LNCaP clone FGC (cell line): ENCODE measurements around the gene CAST.

Source experiments
- DNase-seq: peaks from one replicate; pipeline ENCODE4 v3.0.0-alpha.2; 2011; ENCODE audit warnings: low read depth
- H3K4me3 ChIP-seq: 2 replicates; pipeline ENCODE4 v1.5.1; 2011; ENCODE audit warnings: mild to moderate bottlenecking, low read depth, low read length, control low read depth
- TF ChIP-seq, protein P1 (sequence below): IDR thresholded peaks from 2 replicates; pipeline ENCODE4 v1.5.1; 2012; ENCODE audit warnings: mild to moderate bottlenecking; ENCODE audit not compliant: control insufficient read depth, insufficient read depth; ENCODE audit errors: extremely low read depth

CAST gene

DNA sequence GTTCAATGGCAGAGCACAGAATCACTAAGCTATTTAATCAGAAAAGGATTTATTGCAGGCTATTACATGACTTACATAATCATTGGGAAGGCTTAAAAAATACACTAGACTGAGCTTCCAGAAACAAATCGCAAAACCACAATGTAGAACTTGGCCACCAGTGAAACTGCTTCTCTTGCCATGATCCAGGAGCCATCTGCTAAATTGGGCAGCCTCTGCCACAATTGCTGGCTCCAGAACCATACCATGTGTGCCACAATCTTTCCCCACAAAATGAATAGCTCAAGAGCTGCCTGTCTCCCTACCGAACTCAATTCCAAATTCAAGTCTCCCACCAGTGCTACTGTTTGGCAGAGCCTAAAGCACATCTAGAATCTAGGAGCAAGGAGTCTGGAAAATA is 155.3 kb downstream of the CAST start:
- no peak for DNase-seq
- H3K4me3 ChIP-seq: no peak overlapping the region
- TF ChIP-seq, protein P1, sequence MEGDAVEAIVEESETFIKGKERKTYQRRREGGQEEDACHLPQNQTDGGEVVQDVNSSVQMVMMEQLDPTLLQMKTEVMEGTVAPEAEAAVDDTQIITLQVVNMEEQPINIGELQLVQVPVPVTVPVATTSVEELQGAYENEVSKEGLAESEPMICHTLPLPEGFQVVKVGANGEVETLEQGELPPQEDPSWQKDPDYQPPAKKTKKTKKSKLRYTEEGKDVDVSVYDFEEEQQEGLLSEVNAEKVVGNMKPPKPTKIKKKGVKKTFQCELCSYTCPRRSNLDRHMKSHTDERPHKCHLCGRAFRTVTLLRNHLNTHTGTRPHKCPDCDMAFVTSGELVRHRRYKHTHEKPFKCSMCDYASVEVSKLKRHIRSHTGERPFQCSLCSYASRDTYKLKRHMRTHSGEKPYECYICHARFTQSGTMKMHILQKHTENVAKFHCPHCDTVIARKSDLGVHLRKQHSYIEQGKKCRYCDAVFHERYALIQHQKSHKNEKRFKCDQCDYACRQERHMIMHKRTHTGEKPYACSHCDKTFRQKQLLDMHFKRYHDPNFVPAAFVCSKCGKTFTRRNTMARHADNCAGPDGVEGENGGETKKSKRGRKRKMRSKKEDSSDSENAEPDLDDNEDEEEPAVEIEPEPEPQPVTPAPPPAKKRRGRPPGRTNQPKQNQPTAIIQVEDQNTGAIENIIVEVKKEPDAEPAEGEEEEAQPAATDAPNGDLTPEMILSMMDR: no peak

DNA sequence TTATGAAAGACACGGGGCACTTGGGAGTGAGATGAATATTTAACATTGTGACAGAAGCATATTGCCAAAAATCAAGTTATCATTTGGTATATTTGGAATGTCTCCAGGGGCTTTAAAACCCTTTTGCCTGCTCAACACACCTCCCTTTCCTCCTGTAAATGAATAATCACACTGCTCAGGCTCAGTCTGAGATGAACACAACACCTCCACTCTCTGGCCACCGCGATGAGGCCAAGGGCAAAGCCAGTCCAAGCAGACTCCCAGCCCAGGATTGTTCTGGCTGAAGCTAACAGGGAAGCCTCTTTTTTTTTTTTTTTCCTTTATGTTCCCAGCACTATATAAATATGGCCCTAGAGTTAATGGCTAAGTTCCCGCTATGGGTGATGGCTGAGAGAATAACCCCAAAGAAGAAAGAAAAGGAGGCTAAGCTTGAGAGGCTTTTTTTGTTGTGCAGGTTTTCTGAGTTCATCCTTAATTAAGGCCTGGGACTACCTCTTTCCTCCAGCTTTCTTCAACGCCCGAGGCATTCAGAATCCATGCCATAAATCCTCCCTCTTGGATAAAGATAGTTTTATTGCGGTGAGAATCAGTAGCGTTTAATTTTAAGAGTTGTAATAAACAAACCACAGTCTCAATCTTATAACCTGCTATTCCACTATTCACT is 156.1 kb downstream of the CAST start:
- no peak for DNase-seq
- no peak overlapping the region for H3K4me3 ChIP-seq

DNA sequence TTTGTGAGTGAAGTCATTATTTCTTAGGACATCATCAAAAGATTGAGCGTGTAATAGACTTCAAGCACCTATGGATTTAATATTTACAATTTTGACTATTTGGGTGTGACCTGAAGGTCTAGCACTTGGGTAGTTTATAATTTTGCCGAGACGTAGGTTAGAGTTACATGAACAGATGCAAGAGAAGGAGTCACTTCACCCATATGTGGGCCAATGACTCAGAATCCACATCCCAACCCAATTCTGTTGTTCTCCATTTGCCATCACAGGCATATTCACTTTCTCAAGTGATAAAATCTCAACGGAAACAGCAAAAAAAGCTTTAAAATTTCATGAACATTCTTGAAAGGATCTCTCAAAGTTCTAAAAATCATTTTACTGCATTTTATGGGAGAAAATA is 157.6 kb downstream of the CAST start:
- no peak for DNase-seq
- H3K4me3 ChIP-seq: no peak overlapping the region
- TF ChIP-seq, protein P1: no peak

More for the DNA sequence above, 156.1 kb downstream of the CAST start:
- TF ChIP-seq, protein P1: no peak

DNA sequence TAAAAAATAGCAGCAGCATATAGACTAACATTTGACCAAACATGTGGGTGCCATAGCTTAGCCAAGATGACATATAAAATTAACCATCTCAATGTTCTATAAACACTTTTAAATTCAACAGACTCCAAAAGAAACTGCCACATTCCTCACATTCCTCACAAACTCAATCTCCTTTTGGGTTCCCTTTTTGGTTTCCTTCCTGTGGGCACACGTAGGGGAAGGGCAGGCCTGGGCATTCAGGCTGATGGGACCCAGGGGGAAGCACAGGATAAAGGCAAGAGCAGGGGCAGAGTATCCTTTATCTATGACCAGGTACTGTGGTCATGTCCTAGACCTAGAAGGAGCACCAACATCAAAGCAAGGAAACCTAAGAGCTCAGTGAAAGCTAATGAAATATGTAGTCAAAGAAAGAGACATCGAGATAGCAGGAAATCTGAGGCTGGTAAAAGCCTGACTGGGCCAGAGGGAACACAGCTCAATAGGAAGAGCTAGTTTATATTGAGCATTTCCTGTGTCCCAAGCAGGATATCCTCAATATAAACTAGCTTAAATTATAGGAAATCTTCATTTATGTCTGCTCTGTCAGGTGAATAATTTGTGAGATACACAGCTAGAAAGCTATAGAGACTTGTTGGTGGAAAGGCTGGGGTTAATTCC is 159.2 kb downstream of the CAST start:
- no peak overlapping the region for H3K4me3 ChIP-seq
- TF ChIP-seq, protein P1: no peak
- DNase-seq: no peak

DNA sequence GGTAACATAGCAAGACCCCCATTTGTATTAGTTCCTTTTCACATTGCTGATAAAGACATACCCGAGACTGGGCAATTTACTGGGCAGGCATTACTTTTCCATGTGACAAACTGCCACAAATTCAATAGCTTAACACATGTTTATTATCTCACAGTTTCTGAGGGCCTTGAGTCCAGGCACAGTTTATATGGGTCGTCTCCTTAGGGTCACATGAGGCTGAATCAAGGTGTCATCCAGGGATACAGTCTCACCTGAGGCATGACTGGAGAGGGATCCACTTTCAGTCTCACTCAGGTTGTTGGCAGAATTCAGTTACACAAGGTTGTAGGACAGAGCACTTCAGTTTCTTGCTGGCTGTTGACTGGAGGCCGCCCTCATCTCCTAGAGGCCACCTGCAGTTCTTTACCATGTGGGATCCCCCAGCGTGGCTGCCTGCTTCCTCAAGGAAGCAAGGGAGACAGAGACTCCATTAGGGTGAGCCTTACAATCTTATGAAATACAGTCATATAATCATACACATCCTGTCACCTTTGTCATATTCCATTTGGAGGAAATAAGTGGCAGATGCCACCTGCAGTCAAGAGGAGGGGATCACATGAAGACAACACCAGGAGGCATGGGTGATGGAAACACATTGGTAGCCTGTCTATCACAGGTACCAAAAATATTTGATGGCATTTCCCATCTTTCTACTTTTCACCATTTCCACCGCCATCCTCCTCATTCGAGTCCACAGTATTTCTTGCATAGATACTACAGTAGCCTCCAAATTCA is 160.7 kb downstream of the CAST start:
- no peak for DNase-seq
- H3K4me3 ChIP-seq: no peak overlapping the region
- TF ChIP-seq, protein P1: no peak

DNA sequence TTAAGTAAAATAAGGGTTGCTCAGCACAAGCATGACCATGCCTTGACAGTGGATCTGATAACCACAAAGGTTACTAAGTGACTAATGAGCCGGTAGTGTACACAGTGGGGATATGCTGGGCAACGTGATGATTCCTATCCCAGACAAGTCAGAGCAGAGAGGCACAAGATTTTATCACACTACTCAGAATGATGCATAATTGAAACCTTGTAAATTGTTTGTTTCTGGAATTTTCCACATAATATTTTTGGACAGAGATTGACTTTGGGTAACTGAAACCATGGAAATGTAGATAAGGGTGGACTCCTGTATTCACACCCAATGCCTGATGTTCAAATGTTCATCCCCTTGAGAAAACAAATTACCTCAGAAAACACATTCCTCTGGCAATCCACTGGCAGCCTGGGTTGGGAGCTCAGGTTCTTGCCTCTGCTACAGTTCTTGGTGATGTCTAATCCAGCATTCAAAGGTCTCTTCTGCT is 161.8 kb downstream of the CAST start:
- no peak overlapping the region for H3K4me3 ChIP-seq
- DNase-seq: no peak
- TF ChIP-seq, protein P1: no peak
